ENCODE measurements around the gene BDKRB2.

Gene BDKRB2

DNA sequence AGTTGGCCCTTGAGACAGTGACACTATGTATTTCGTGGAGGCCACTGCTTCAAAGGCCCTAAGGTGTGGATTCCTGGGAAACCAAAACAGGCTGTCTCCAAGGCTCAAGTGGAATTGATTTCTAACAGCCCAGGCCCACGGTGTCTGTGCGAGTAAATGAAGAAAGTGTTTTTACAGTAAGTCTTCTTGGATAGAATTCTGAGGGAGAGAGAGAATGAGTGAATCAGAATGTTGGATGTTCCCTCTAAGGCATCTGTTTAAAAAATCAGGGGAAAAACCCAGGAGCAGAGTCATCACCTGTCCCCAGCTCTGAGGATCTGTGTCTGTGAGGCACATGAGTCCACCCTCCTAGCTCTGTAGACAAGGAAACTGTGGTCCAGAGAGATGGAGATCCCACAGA is 29.0 kb downstream of the BDKRB2 start:
- no peak for TF ChIP-seq SIN3A (IDR thresholded peaks at IDR 0.05; ENCODE audit: borderline replicate concordance, insufficient read depth, low read length)

- TF ChIP-seq REST (IDR thresholded peaks at IDR 0.05; ENCODE audit: insufficient read depth in 1 of 2, low read depth in 2 of 2, low read length in 2 of 2) (no peak), SIN3A (IDR thresholded peaks at IDR 0.05; ENCODE audit: borderline replicate concordance, insufficient read depth, low read length) (no peak), FOXP2 (optimal IDR thresholded peaks at IDR 0.05; ENCODE audit: borderline replicate concordance, extremely low read depth, extremely low read length, insufficient read depth) (no peak), POLR2AphosphoS5 (IDR thresholded peaks at IDR 0.05; ENCODE audit: low read depth, low read length) (no peak), TAF1 (IDR thresholded peaks at IDR 0.05; ENCODE audit: borderline replicate concordance, insufficient read depth, low read length) (no peak)
Observed at GRCh38 chr14:96235426-96235825, 30.8 kb downstream of the BDKRB2 start.

- TF ChIP-seq FOXP2 (optimal IDR thresholded peaks at IDR 0.05; ENCODE audit: borderline replicate concordance, extremely low read depth, extremely low read length, insufficient read depth) = no peak
- no peak for TF ChIP-seq REST (IDR thresholded peaks at IDR 0.05; ENCODE audit: insufficient read depth in 1 of 2, low read depth in 2 of 2, low read length in 2 of 2)
- TF ChIP-seq TAF1 (IDR thresholded peaks at IDR 0.05; ENCODE audit: borderline replicate concordance, insufficient read depth, low read length) = no peak
- TF ChIP-seq POLR2AphosphoS5 (IDR thresholded peaks at IDR 0.05; ENCODE audit: low read depth, low read length) = no peak
- no peak for TF ChIP-seq SIN3A (IDR thresholded peaks at IDR 0.05; ENCODE audit: borderline replicate concordance, insufficient read depth, low read length)
Observed at GRCh38 chr14:96237641-96238040, 33.0 kb downstream of the BDKRB2 start.

DNA sequence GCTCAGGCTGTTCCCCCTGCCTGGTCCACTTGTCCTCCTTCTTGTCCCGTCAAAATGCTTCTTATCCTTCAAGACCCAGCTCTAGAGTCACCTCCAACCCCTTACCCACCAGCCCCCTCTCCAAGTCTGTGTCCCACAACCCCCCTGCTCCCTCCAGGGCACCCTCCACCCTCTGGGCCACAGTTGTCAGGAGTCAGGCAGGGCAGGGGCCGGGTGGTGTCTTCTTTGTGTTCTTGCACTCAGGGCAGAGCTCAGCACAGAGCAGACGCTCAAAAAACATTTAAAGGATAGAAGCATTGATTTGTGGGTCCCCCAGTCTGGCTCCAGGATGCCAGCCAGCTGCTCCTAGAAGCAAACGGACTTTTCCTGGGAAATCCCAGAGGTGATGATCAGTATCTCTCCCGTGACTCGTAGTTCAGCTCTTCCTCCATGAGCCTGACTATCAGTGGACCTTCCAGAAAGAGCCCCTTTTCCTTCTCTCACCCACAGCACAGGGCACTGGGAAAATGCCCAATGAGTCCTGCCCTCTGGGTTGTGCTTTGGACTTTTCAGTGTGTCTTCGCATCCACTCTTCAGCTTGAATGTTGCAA is 34.1 kb downstream of the BDKRB2 start:
- TF ChIP-seq REST (IDR thresholded peaks at IDR 0.05; ENCODE audit: insufficient read depth in 1 of 2, low read depth in 2 of 2, low read length in 2 of 2) (no peak), SIN3A (IDR thresholded peaks at IDR 0.05; ENCODE audit: borderline replicate concordance, insufficient read depth, low read length) (no peak), TAF1 (IDR thresholded peaks at IDR 0.05; ENCODE audit: borderline replicate concordance, insufficient read depth, low read length) (no peak), FOXP2 (optimal IDR thresholded peaks at IDR 0.05; ENCODE audit: borderline replicate concordance, extremely low read depth, extremely low read length, insufficient read depth) (no peak), POLR2AphosphoS5 (IDR thresholded peaks at IDR 0.05; ENCODE audit: low read depth, low read length) (no peak)

- no peak for TF ChIP-seq FOXP2 (optimal IDR thresholded peaks at IDR 0.05; ENCODE audit: borderline replicate concordance, extremely low read depth, extremely low read length, insufficient read depth)
- TF ChIP-seq POLR2AphosphoS5 (IDR thresholded peaks at IDR 0.05; ENCODE audit: low read depth, low read length) = no peak
- no peak for TF ChIP-seq REST (IDR thresholded peaks at IDR 0.05; ENCODE audit: insufficient read depth in 1 of 2, low read depth in 2 of 2, low read length in 2 of 2)
- TF ChIP-seq SIN3A (IDR thresholded peaks at IDR 0.05; ENCODE audit: borderline replicate concordance, insufficient read depth, low read length) = no peak
- no peak for TF ChIP-seq TAF1 (IDR thresholded peaks at IDR 0.05; ENCODE audit: borderline replicate concordance, insufficient read depth, low read length)
Observed at GRCh38 chr14:96239711-96240141, 35.1 kb downstream of the BDKRB2 start.

Measured in PFSK-1 (cell line).